NCI-H1436 (cell line): ENCODE data around the gene AIG1.
"Not testable (repeated sequence)": the region's sequence is repeated elsewhere in the genome, so short reads cannot be mapped to it uniquely, and the experiment has no call there.

ENCODE experiments used
- DNase-seq: peaks from one replicate; lab custom pipeline; 2025; lab: John Stamatoyannopoulos, UW

Gene AIG1

GRCh38 chr6:143270026-143270425 is 209.3 kb downstream of the AIG1 start:
- no peak for DNase-seq

DNA sequence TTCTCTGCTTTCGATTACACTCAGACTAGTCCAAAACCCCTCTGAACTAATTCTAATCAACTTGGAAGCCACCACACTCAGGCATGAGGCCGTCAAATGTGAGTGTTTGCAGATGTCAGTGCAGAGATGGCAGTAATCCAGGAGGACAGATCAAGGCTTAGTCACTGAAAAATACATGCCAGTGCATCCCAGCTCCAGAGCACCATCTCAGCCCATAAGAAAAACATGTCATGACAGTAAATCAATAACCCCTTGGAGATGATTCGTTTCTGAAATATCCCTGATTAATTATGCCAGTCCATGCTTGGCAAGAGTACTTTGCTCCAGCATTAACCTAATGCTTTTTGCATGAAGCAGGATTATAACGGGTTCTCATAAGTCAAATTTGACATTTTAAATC is 210.3 kb downstream of the AIG1 start:
- DNase-seq = no peak

DNA sequence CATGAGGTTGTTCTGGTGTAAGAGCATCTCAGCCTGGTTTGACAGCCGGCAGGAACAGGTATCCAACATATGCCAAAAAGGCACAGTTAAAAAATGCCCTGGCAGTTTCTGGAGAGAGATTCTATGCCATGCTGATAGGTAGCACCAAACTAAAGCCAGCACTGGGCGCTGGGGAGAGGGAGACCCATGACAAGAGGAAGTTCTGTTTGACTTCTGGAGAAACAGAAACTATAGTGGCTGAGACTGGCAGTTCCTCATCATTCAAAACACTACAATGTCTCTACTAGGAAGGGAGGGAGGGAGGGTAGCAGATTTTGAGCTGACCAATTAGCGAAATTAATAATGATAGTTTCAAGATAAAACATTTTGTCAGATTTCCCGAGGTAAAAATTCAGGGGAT is 215.7 kb downstream of the AIG1 start:
- no peak for DNase-seq

GRCh38 chr6:143279385-143279784 is 218.7 kb downstream of the AIG1 start:
- DNase-seq = no peak

DNA sequence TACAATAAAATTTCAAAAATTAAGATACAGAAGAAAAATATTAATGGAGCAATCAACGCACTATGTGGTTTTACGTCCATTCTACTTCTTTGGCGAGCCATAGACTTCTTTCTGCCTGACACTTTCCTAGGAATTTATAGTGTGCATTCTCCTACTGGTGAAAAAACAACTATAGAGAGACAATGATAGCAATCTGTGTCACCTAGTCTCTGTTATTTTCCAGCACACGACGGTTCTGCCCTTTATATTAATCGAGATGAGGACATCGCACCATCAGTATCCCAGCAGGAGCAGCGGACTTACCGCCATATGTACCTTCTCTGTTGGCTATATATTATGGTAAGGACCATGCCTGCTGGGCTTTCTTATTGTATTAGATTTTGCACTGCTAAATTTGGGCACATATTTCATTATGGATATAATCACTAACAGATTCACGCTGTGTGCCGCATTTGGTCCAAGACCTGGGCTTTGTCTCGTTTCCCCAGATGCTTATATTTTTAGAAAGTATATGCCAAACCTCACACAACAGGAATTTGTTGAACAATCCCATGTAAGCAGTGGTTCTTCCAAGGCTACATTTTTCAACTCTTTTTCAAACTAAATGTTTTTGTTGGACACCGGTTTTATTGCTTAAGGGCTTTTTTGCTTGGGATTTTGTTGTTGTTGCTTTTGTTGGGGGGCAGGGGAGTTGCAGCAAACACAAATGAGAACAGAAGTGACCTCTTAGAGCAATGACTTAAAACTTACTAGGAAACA is 223.4 kb downstream of the AIG1 start:
- DNase-seq = no peak

DNA sequence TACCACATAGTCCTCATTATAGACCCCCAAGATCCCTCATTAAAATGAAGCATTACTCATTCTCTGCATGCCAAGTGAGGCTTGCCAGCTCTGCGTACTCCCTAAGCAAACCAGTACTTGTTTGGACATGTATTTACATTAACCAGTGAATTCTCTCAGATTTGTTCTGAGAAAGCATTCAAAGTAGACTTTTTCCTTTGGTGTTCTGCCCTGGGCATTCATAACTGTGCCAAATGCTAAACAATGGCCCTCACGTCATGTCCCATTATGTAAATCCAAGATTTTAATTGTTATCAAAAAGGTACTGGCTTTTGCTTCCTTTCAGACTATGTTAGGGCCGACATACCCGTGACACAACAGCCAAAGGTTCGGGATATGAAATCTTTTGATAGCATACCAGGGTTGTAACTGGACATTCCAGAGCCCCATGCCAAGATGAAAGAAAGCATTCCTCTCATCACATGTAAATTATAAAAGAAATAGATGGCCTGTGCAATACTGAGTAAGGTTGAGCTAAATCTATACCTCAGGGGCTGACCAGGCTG is 225.6 kb downstream of the AIG1 start:
- no peak for DNase-seq

- no peak for DNase-seq
Measured at GRCh38 chr6:143288923-143289322, 228.2 kb downstream of the AIG1 start.

GRCh38 chr6:143290206-143290605 is 229.5 kb downstream of the AIG1 start:
- no peak for DNase-seq

DNA sequence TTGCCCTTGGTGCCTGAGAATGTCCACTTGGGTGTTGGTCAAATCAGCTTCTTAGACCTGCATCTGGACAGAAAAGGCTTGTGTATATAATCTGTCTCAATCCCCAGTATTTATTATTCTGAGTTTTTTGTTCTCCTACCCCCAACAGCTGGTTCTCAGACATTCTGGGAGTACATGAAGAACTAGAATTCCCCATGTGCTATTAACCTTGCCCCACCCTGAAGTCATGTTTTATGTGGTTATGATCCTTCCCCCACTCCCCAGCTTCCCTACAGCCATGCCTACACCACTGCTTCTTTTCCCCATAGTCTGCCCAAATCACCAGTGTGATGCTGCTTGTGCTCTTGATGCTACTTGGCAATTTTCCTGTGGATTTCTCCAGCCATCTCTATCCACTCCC is 232.8 kb downstream of the AIG1 start:
- DNase-seq = no peak

- no peak for DNase-seq
Measured at GRCh38 chr6:143294265-143294860, 233.7 kb downstream of the AIG1 start.

GRCh38 chr6:143295932-143296331 is 235.2 kb downstream of the AIG1 start:
- no peak for DNase-seq

DNA sequence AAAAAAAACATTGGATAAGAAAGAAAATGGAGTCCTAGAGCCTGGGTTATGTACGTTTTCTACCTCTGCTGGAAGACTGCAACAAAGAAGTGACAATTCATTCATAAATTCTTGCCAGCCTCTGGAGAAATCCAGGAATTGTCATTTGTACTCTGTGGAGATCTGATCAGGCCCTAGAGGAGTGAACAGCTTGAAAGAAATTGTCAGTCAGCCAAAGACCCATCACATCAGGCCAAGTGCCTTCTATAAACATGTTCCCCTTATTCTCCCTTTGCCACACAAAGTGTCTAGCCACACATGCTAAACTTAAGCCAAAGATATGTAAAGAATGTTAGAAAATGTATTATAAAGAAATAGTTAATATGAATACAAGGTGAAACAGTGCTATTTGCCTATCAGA is 237.4 kb downstream of the AIG1 start:
- no peak for DNase-seq

GRCh38 chr6:143299253-143300166 is 238.8 kb downstream of the AIG1 start:
- no peak for DNase-seq

GRCh38 chr6:143301188-143301587 is 240.5 kb downstream of the AIG1 start:
- DNase-seq = no peak

GRCh38 chr6:143307760-143308159 is 247.1 kb downstream of the AIG1 start:
- DNase-seq = not testable (repeated sequence)

DNA sequence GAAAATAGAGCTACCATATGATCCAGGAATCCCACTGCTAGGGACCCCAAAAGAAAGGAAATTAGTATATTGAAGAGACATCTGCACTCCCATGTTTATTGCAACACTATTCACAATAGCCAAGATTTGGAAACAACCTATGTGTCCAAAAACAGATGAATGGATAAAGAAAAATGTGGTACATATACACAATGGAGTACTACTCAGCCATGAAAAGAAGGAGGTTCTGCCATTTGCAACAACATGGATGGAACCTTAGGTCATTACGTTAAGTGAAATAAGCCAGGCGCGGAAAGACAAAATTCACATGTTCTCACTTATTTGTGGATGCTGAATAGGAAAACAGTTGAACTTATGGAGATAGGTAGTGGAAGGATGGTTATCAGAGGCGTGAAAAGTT is 252.5 kb downstream of the AIG1 start:
- no peak for DNase-seq

DNA sequence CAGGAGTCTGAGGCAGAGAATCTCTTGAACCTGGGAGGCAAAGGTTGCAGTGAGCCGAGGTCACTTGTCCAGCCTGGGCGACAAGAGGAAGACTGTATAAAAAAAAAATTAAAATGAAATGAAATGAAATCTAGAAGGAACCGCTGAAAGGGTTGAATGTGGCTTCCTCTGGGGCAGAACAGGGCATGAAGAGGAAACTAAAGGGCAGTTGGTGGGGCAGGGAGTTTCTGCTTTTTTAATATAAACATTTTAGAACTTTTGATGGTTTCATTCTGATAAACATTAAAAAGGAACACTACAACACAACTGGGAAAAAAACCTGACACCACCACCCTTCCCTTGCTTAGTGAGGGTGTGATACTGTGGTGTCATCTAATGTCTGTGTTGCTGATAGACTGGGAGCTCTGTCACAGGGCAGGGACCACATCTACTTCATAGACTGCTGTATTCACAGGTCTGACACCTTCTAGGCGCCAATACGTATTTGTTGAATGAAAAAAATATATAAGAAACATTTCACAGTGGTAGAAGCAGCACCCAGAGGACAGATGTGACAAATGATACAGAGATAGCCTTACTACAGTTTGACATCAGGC is 260.9 kb downstream of the AIG1 start:
- DNase-seq = no peak

- DNase-seq = no peak
Measured at GRCh38 chr6:143322386-143322785, 261.7 kb downstream of the AIG1 start.

- DNase-seq = no peak
Measured at GRCh38 chr6:143323729-143324470, 263.2 kb downstream of the AIG1 start.

DNA sequence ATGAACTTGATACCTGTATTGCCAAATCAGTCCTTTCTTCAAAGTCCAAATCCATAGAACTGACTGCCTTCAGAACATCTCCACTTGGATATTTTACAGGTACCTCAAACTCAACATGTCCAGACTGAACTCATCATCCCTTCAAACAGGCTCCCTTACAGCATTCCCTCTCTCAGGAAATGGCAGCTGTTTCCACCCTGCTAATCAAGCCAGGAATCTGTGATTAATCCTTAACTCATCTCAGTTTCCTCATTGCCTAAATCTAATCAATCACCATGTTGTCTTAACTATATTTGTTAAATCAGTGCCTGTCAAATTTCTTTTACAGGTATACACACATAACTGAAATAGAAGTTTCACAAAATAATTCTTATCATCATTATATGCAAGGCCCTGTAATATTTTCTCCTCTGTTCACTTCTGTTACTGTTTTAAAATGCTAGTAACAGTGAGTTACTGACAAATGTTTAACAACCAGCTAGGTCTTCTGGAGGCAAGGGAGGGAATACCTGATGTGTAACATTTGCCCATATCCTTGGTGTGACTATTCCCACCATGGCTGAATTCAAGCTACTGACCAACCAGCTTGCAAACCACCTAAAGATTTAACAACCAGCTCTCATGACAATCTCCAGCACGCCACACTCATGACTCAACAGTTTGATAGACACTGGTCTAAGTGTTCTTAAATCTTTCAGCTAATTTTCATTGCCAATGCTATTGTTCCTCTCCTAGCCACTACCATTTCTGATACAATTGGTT is 264.9 kb downstream of the AIG1 start:
- no peak for DNase-seq

- no peak for DNase-seq
Measured at GRCh38 chr6:143328876-143329275, 268.2 kb downstream of the AIG1 start.
